Daoy (cell line): ENCODE measurements around the gene USP12. TPM values are rescaled to one million over a fixed set of nuclear protein-coding genes. Genes with fewer than 3 reads are reported as not detected.

ENCODE experiments used
- DNase-seq: peaks from one replicate; pipeline ENCODE4 v3.0.0-alpha.2; 2015; ENCODE audit warnings: low read depth
- total RNA-seq: library from RNA; depleted of rRNA; stranded (reverse); fragments of >200 nt; shearing (Covaris generic); gene quantifications from 2 replicates; pipeline ENCODE4 v1.2.3, GENCODE V29; 2014; rRNA removed

The USP12 gene
- total RNA-seq, 1 experiment from 2014 or later = 23.8 TPM

DNA sequence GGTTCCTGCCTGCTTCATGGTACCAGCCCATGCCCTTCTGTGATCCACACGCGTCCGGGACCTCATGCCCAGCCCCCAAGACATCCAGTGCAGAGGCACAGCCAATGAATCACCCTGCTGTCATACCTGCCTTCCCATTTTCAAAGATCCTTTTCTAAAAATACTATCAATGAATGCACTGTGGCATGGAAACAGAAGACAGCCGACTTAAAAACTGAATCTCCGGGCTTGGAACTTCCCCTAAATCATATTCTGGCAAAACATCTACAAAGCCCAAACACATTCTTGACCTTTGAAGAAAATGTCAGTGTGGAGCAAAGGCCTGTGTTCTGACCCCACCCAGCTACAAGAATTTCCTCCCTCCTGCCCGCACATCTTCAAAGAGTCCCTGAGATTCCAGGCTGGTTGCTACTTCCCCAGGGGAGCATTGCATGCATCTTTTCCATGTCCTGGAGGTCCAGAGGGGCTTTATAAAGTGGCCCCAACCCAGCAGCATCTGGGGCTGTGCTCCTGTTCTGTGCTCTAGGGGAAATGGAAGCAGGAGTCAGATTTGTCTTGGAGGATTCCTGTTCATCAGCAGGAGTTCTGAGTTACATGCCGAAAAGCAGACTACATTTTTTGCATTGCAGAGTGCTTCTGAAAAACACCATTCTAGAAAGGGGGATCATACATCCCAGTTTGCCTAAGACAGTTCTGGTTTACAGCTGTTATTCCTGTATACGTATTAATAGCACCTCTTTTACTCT, 135.2 kb downstream of the USP12 start:
- no peak for DNase-seq

DNA sequence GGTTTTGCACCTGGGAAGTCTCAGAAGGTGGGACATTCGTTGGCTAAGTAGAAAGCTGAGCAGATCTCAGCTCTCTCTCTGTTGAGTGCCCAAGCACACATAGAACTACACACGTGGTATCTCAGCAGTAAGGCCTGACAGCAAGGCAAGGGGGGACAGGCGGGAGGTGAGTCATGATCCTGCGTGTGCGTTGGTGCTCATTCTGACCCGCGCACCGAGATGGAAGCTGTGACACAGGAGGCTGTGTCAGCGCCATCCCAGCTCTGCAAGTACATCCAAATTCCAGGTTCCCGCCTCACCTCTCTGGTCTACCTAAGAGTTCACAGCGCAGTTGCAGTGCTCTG, 135.7 kb downstream of the USP12 start:
- peak; percentile 51 for DNase-seq

DNA sequence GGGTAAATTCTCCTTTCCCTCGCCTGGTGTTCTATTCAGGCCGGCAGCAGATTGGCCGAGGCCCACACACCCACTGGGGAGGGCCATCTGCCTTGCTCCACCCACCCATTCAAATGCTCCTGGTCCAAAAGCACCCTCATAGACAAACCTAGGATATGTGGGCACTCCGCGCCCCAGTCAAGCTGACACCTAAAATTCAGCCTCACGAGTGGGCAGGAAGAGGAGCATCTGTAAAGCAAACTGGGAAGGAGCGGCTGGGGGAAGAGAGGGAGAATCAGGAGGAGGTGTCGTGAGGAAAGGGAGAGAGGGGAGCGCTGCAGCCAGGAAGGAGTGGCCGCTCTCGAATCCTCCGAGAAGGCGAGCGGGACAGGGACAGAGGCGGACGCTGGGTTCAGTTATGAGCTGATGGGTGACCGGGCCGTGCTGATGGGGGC, 136.9 kb downstream of the USP12 start:
- no peak for DNase-seq

DNA sequence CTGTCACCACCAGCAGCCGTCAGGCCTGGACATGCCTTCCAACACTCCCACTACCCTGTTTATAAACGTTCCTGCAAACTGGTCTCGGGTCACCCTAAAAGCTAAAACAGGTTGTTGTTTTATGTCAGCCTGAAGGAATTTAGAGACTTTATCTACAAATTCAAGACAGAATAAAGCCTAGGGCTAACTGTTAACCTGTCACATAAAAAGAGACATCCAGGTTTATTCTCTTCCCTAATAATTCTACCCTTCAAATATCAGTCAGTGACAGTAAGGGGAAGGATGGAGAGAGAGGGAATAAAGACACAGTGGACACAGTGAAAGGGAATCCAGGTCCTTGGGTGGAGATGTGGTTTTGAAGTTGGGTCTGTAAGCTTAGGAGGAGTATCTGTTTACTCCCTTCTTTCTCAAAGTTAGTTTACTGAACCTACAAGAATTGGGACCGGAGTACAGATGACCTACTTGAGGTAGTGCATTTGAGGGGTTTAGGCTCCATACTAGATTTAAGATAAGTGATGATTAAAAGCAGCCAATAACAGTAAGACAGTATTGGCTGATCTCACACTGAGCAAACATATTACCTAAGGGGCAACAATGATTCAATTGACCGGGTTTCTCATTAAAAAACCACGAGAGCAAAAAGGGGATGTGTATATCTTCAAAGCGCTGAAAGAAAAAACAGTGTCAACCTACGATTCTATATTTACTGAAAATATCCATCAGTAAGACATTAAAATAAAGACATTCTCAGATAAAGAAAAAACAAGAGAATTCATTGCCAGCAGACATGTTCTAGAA, 142.7 kb downstream of the USP12 start:
- DNase-seq = no peak

DNA sequence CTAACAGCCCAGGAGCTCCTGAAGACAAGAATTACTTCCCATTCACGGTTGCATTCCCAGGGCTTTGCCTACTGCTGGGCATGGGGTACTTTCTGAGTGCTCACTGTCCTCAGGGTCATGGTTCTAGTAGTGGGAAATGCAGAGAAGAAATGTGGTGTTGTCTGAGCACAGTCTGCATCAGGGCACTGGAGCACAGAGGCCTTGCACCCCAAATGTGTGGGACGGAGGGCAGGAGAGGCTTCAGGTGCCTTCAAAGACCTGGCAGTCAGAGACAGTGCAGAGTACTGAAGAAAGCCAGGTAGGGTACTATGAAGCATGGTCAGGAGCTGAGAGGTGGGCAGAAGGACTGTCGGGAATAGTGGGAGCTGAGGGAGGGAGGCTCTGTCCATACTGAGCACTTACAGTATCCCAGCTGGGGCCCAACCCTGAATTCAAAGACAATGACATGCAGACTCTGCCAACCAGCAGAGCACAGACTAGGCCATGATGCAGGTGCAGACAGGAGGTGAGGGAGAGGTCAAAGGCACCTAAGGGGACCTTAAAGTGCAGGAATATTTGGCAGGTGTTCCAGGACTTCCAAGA, 144.4 kb downstream of the USP12 start:
- DNase-seq = no peak

DNA sequence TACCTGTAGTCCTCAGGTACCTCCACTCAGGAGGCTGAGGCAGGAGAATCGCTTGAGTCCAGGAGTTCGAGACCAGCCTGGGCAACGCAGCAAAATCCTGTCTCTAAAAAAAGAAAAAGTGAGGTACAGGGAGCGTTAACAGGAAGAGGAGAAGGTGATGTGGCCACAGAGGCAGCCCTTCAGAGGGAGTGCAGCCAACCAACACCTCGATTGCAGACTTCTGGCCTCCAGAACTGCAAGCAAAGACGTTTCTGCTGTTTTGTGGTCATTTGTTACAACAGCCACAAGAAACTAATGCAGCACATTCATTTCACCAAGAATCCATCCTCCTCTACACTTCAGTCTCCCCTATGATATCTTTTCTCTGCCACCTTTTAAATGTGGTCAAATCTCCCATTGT, 145.2 kb downstream of the USP12 start:
- no peak for DNase-seq

DNA sequence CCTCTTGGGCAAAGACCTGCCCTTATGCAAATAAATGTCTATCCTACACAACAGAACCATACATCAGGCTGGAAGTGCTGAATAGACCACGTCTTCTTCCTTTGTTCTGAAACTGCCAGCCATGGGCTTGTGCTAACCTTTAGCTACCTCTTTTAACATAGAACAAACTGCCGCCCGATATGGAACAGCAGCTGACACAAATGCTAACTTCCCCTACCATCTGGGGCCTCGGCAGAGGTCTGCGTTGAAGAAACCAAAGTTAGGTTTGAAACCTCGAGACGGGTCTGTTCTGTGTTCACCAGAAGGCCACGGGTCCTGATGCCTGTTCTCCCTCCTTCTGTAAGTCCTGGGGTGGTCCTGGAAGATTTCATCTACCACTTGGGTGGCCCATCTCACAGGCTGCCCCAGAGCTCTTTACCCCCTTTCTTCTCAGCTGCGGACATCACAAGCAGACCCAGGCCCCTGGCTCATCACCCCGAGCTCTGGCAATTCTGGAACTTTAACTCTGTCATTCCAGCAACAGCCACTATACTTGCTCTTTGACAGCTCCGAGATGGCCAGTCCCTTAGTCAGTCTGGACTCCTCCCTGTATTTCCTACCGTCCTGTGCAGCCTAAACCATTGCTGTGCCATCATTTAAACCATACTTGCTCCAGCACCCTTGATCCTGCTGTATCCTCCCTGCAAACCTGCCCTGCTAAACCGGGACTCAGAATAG, 146.7 kb downstream of the USP12 start:
- no peak for DNase-seq

DNA sequence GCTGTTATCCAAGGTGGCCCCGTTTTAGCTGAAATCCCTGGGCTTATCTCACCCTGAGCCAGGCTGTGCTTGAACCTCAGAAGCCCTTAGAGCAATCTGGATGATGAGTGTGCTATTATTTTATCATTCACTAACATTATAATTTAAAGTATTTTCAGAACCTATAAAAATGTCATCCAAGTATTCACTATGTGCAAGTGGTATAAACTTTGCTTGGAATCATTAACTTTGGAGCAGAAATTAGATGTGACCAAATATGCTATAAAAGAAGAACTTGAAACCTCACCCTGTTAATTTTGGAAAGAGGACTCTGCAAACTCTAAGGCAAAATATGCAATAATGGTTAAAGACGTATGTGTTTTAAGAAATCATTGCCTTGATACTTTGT, 147.5 kb downstream of the USP12 start:
- DNase-seq = no peak

DNA sequence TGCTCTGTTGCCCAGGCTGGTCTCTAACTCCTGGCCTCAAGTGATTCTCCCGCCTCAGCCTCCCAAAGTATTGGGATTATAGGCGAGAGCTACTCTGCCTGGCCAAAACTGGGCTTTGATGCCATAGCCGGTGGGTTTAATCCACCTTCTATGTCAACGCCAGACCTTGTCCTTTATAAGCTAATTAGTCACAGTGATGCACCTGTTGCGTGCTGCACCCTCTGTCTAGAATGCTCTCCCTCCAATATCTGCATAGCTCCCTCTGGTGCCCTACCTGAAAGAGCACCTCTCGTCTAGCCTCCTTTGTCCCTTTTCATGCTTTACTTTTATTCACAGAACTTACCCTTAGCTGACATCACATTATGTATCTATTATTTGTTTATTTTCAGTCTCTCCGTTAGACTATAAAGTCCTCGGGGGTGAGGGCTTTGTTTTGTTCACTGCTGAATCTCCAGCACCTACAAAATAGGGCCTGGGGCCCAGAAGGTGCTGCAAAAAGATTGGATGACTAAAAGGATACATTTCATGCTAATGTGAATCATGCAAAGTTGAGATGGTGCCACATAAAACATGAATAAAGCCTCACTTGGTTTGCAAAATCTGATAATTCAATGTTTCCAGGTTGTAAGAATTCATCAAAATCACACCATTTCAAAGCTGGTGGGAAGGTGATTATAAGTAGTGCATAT, 148.1 kb downstream of the USP12 start:
- DNase-seq = no peak

DNA sequence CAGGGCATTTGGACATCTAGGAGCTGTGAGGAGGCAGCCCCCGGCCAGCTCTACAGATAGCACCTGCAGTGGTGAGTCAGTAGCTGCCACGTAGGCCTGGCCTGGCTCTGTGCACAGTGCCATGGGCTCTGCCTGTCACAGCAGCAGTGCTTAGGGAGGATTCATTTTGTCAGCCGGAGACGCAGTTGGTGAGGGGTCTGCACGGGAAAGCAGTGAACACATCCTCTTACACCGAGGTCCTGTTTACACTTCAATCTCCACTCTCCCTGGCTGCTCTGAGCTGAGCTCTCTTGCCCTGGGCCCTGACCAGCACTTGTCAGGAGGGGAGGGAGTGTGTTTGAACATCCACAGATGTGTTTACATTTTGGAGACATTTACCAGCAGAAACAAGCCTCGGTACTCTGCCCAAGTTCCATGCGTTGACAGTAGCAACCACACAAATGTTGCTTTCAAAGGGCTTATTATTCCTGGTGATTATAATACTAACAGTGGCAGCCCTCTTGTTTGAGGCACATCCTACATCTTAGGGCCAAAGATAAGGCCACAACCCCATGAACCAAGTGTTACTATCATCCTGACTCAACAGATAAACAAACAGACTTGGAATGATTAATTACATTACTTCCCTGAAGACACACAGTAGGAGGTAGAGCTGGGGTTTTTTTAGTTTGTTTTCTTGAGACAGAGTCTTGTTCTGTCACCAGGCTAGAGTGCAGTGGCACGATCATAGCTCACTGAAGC, 148.9 kb downstream of the USP12 start:
- peak; percentile 64 for DNase-seq

DNA sequence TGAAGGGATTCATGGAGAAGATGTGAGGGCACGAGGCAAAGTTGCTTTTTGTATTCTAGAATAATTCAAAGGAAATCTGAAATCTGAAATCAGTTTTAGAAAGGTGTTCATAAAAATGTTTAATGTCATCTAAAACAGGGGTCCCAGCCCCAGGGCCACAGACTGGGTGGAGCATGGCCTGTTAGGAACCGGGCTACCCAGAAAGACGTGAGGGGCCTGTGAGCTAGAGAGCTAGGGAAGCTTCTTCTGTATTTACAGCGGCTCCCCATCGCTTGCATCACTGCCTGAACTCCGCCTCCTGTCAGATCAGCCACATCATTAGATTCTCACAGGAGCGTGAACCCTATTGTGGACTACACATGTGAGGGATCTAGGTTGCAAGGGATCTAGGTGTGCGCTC, 151.2 kb downstream of the USP12 start:
- no peak for DNase-seq

DNA sequence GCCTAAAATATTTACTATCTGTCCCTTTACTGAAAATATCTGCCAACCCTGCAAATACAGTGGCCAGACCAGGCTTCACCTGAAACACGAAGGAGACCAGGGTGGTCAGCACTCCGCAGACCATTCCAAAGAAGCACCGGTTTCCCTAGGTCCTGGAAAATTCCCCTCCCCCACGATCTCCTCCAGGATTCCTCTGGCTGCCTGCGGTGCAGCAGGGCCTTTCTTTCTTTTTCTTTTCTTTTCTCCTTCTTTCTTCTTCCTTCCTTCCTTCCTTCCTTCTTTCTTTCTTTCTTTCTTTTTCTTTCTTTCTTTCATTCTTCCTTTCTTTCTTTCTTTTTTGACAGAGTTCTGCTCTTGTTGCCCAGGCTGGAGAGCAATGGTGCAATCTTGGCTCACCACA, 152.7 kb downstream of the USP12 start:
- DNase-seq = no peak

DNA sequence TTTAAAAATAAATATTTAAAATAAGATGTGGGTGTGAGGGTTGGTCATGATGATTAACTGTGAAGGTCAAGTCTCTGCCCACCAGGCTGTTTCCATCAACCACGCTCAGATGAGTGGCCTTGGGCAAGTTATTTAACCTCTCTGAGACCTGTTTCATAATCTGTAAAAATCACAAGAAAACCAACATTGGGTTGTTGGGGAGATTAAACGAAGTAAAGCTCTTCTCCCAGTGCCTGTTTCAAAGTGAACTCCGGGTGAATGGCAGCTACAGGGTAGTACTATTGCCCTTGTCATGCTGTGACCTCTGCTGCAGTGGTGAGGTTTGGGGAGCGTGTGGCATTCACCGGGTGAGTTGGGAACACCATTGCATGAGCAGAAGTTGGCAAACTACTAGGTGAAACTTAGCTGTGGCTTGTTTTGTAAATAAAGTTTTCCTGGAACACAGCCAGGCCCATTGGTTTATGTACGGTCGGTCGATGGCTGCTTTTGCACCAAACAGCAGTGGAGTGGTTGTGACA, 153.2 kb downstream of the USP12 start:
- no peak for DNase-seq

DNA sequence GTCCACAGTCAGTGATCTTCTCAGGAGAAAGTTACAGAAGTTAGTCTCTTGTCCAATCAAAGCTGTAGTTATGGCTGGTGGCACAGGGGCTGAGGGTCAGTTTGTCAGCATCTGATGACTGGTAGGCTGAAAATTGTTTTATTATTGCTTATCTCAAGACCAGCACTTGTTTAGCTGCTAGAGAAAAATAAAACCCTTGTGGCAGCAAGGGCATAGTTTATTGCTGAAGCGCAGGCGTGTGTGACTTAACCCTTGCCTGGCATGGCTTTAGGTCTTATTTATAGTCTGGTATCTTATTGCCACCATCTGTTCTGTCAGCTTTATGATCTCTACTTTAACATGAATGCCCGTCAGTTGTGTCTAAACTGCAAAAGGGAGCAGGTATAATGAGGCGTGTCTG, 154.7 kb downstream of the USP12 start:
- no peak for DNase-seq

Other genes starting within 250 kb of the USP12 start
- gene RPL21, start 79.7 kb upstream of the USP12 start, total RNA-seq = 978 and 1,195 TPM in 2 replicates
- 1.6 and 6.2 TPM in 2 replicates for gene RASL11A, start 99.0 kb upstream of the USP12 start, total RNA-seq